ENCODE measurements around the gene MAST4. TPM values are rescaled to one million over a fixed set of nuclear protein-coding genes. Genes with fewer than 3 reads are reported as not detected.

MAST4 gene
- total and polyA plus RNA-seq, 2 donors (not counting 1 experiment from before 2014, with no cell fraction given) = 2.5 to 57.1 TPM

DNA sequence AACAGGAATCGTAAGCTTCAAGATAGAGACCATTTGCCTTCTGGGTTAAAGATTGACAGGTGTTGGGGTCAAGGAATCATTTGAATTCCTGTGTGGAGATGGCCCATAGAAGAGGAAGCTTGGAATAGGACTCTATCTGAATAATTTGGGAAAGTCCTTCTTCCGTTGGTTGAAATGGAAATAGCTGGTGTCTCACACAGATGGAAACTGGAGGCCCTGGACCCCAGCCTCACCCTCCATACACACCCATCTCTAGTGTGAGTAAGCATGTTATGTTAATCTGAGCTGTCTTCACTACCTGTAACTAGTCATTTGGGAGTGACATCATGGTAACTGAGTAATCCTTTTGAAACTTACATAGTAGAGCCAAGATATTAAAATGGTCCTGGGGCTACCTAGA lies 416.0 kb downstream of the MAST4 start:
- H3K9me3 Mint-ChIP-seq (ENCODE audit: insufficient read depth) = no peaks in the 10 kb centered on the region
- no peaks in the 10 kb centered on the region for H3K79me2 ChIP-seq (ENCODE audit: control insufficient read depth, insufficient read depth, low read length)
- H3K4me3 ChIP-seq (ENCODE audit: control extremely low read depth in 1 of 5, extremely low read depth in 1 of 5, insufficient read depth in 1 of 5, low read depth in 2 of 5, low read length in 4 of 5) = no peak overlapping the region
- no peaks in the 10 kb centered on the region for H3K4me1 ChIP-seq (ENCODE audit: control insufficient read depth in 2 of 2, insufficient read depth in 2 of 2, low read length in 2 of 2)
- TF ChIP-seq, protein P1, sequence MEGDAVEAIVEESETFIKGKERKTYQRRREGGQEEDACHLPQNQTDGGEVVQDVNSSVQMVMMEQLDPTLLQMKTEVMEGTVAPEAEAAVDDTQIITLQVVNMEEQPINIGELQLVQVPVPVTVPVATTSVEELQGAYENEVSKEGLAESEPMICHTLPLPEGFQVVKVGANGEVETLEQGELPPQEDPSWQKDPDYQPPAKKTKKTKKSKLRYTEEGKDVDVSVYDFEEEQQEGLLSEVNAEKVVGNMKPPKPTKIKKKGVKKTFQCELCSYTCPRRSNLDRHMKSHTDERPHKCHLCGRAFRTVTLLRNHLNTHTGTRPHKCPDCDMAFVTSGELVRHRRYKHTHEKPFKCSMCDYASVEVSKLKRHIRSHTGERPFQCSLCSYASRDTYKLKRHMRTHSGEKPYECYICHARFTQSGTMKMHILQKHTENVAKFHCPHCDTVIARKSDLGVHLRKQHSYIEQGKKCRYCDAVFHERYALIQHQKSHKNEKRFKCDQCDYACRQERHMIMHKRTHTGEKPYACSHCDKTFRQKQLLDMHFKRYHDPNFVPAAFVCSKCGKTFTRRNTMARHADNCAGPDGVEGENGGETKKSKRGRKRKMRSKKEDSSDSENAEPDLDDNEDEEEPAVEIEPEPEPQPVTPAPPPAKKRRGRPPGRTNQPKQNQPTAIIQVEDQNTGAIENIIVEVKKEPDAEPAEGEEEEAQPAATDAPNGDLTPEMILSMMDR (IDR thresholded peaks at IDR 0.05) = no peak
- no peak for TF ChIP-seq EZH2 (IDR thresholded peaks at IDR 0.05; ENCODE audit: borderline replicate concordance, insufficient read depth, low read depth, low read length, poor library complexity, severe bottlenecking)
- H3K9me3 ChIP-seq (ENCODE audit: control extremely low read depth in 1 of 3, control insufficient read depth in 2 of 3, insufficient read depth in 1 of 3, low read length in 2 of 3) = no peaks in the 10 kb centered on the region
- CTCF ChIA-PET = interaction anchor here (1.2 to 1.4 kb wide), 2 partner anchors 21 to 25 kb away, joined by 3 read pairs; no protein-coding TSS in a partner anchor
- H3K27ac Mint-ChIP-seq = no peak overlapping the region
- no peak overlapping the region for H3K4me2 ChIP-seq (replicated peaks; ENCODE audit: low read depth, low read length, poor library complexity, severe bottlenecking)
- DNase-seq (no peak), ATAC-seq (ENCODE audit: low read depth) (no peak)
- H2AFZ ChIP-seq (ENCODE audit: insufficient read depth, low read depth, low read length, poor library complexity, severe bottlenecking) = no peak overlapping the region
- no peak overlapping the region for H3K27ac ChIP-seq (ENCODE audit: low read length in 2 of 2)
- no peak overlapping the region for H3K9ac ChIP-seq (ENCODE audit: low read length)
- H3K27me3 ChIP-seq (replicated peaks in 1 of 4; ENCODE audit: control extremely low read depth in 1 of 4, control insufficient read depth in 3 of 4, insufficient read depth in 4 of 4, low read length in 3 of 4) = peaks cover 0 to 5% (median 0%) of the 10 kb centered on the region in 4 experiments
- H3K4me3 Mint-ChIP-seq = no peak overlapping the region
- no peaks in the 10 kb centered on the region for H3K27me3 Mint-ChIP-seq
- H3K4me1 Mint-ChIP-seq = peaks cover 3% of the 10 kb centered on the region
- WGBS (ENCODE audit: insufficient coverage) = no CpG with 5 or more reads among the region's 2 CpGs
- POLR2A ChIA-PET = no interaction called here
- no peaks in the 10 kb centered on the region for H4K20me1 ChIP-seq (ENCODE audit: control insufficient read depth, insufficient read depth, low read length, poor library complexity, severe bottlenecking)
- intact Hi-C loops (cut with micrococcal nuclease) = no loop called here
- H3K36me3 ChIP-seq (replicated peaks in 1 of 2; ENCODE audit: control extremely low read depth in 1 of 2, control insufficient read depth in 1 of 2, extremely low read depth in 1 of 2, insufficient read depth in 2 of 2, low read length in 1 of 2) = no peaks in the 10 kb centered on the region

DNA sequence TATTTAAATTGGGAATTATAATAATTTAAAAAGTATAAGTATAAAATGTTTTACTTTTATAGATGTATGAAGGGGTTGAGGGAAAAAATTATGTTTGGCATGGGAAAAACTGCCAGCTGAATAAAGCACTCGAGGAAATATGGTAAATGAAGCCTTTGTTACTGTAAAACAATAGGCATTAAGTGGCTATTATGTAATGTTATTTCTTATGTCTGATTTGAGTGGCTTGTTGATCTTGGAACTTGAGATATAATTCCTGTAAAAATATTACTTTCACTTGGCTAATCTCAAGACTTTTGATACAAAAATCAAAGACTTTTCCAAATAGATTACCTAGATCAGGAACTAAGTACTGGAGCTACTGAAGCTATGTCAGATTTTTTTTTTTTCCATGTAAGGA lies 417.5 kb downstream of the MAST4 start:
- no peaks in the 10 kb centered on the region for H3K4me1 ChIP-seq (ENCODE audit: control insufficient read depth in 2 of 2, insufficient read depth in 2 of 2, low read length in 2 of 2)
- no peak overlapping the region for H3K27ac ChIP-seq (ENCODE audit: low read length in 2 of 2)
- H3K27me3 Mint-ChIP-seq = no peaks in the 10 kb centered on the region
- H3K27me3 ChIP-seq (replicated peaks in 1 of 4; ENCODE audit: control extremely low read depth in 1 of 4, control insufficient read depth in 3 of 4, insufficient read depth in 4 of 4, low read length in 3 of 4) = peaks cover 0 to 4% (median 0%) of the 10 kb centered on the region in 4 experiments
- peaks cover 1% of the 10 kb centered on the region for H3K4me1 Mint-ChIP-seq
- no peak for TF ChIP-seq EZH2 (IDR thresholded peaks at IDR 0.05; ENCODE audit: borderline replicate concordance, insufficient read depth, low read depth, low read length, poor library complexity, severe bottlenecking)
- TF ChIP-seq, protein P1 (IDR thresholded peaks at IDR 0.05) = no peak
- 100% methylated on average over 1 of the region's 1 CpG for WGBS (ENCODE audit: insufficient coverage)
- DNase-seq (no peak), ATAC-seq (ENCODE audit: low read depth) (no peak)
- no peaks in the 10 kb centered on the region for H3K9me3 Mint-ChIP-seq (ENCODE audit: insufficient read depth)
- no peak overlapping the region for H3K4me3 Mint-ChIP-seq
- no peak overlapping the region for H3K27ac Mint-ChIP-seq
- intact Hi-C loops (cut with micrococcal nuclease) = no loop called here
- H3K4me3 ChIP-seq (ENCODE audit: control extremely low read depth in 1 of 5, extremely low read depth in 1 of 5, insufficient read depth in 1 of 5, low read depth in 2 of 5, low read length in 4 of 5) = no peak overlapping the region
- H4K20me1 ChIP-seq (ENCODE audit: control insufficient read depth, insufficient read depth, low read length, poor library complexity, severe bottlenecking) = no peaks in the 10 kb centered on the region
- no peak overlapping the region for H2AFZ ChIP-seq (ENCODE audit: insufficient read depth, low read depth, low read length, poor library complexity, severe bottlenecking)
- H3K79me2 ChIP-seq (ENCODE audit: control insufficient read depth, insufficient read depth, low read length) = no peaks in the 10 kb centered on the region
- ChIA-PET CTCF (interaction anchor here (0.9 to 2.7 kb wide), 2 partner anchors 9 to 25 kb away, joined by 3 to 6 read pairs; no protein-coding TSS in a partner anchor), POLR2A (no interaction called here)
- H3K9me3 ChIP-seq (ENCODE audit: control extremely low read depth in 1 of 3, control insufficient read depth in 2 of 3, insufficient read depth in 1 of 3, low read length in 2 of 3) = no peaks in the 10 kb centered on the region
- H3K9ac ChIP-seq (ENCODE audit: low read length) = no peak overlapping the region
- H3K4me2 ChIP-seq (replicated peaks; ENCODE audit: low read depth, low read length, poor library complexity, severe bottlenecking) = no peak overlapping the region
- H3K36me3 ChIP-seq (replicated peaks in 1 of 2; ENCODE audit: control extremely low read depth in 1 of 2, control insufficient read depth in 1 of 2, extremely low read depth in 1 of 2, insufficient read depth in 2 of 2, low read length in 1 of 2) = no peaks in the 10 kb centered on the region

Measured in B cell (primary cell).